ENCODE results near the gene PSPC1. TPM values are rescaled to one million over a fixed set of nuclear protein-coding genes. Genes with fewer than 3 reads are reported as not detected.
"Not testable (repeated sequence)": the region's sequence is repeated elsewhere in the genome, so short reads cannot be mapped to it uniquely, and the experiment has no call there.

Gene PSPC1, protein sequence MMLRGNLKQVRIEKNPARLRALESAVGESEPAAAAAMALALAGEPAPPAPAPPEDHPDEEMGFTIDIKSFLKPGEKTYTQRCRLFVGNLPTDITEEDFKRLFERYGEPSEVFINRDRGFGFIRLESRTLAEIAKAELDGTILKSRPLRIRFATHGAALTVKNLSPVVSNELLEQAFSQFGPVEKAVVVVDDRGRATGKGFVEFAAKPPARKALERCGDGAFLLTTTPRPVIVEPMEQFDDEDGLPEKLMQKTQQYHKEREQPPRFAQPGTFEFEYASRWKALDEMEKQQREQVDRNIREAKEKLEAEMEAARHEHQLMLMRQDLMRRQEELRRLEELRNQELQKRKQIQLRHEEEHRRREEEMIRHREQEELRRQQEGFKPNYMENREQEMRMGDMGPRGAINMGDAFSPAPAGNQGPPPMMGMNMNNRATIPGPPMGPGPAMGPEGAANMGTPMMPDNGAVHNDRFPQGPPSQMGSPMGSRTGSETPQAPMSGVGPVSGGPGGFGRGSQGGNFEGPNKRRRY
- 10 to 100 TPM; 54.2 to 77.9 TPM for total RNA-seq

GRCh38 chr13:19782727-19783682, at the start of gene PSPC1:
PSPC1 (minus strand) TSS chr13:19782945; CDS start chr13:19782757, 188 bp downstream.
- Mint-ChIP-seq H3K36me3 (ENCODE audit: low read depth) (peaks cover 23% of the 10 kb centered on the region), H3K27ac (peak within 1 kb of the TSS; percentile 95), H3K4me3 (peak within 1 kb of the TSS; percentile 89)
- H3K27me3 Mint-ChIP-seq, H3K9me3 Mint-ChIP-seq, H3K4me1 Mint-ChIP-seq: not testable (repeated sequence)
- peak; percentile 90 for ATAC-seq (replicated peaks)

DNA sequence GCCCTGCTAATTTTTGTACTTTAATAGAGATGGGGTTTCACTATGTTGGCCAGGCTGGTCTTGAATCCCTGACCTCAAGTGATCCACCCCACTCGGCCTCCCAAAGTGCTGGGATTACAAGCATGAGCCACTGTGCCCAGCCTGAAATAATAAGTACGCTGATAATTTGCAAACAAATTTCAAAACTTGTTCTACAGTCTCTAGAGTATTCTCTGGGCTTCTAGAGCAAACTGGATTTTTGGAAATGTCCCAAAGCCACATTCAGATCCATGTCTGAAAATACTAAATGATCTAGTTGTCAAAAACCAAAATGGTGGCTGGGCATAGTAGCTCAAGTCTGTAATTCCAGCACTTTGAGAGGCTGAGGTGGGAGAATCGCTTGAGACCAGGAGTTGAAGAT, 39.9 kb upstream of the PSPC1 start:
- no peak for ATAC-seq (replicated peaks)
- Mint-ChIP-seq H3K36me3 (ENCODE audit: low read depth) (peaks cover 73% of the 10 kb centered on the region), H3K4me1 (no peaks in the 10 kb centered on the region), H3K27ac (no peak overlapping the region), H3K9me3 (no peaks in the 10 kb centered on the region), H3K4me3 (no peak overlapping the region), H3K27me3 (no peaks in the 10 kb centered on the region)

DNA sequence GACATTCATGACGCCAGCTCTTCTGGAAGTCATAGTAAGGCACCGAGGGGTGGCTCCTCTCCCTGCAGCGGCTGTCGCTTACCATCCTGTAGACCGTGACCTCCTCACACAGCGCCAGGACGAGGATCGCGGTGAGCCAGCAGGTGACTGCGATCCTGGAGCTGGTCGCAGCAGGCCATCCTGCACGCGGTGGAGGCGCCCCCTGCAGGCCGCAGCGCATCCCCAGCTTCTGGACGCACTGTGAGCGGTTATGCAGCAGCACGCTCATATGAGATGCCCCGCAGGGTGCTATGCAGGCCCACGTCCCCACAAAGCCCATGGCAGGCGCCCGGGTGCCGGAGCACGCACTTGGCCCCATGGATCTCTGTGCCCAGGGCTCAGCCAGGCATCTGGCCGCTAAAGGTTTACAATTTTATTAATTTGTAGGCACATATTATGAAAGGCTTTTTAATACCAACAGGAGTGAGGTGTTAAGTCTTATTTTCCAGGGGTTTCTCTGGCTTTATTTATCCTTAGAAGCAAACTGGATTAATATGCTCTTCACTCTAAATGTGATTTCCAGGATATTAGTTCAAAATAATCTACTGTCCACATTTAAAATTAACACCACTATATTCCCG, 35.6 kb upstream of the PSPC1 start:
- no peak overlapping the region for H3K4me3 Mint-ChIP-seq

GRCh38 chr13:19817510-19818158, 34.9 kb upstream of the PSPC1 start:
- Mint-ChIP-seq H3K27me3 (no peaks in the 10 kb centered on the region), H3K4me3 (no peak overlapping the region), H3K36me3 (ENCODE audit: low read depth) (peaks cover 41% of the 10 kb centered on the region), H3K9me3 (no peaks in the 10 kb centered on the region), H3K27ac (no peak overlapping the region), H3K4me1 (no peaks in the 10 kb centered on the region)
- ATAC-seq (replicated peaks): no peak

More for the DNA sequence above, 35.6 kb upstream of the PSPC1 start:
- Mint-ChIP-seq H3K36me3 (ENCODE audit: low read depth) (peaks cover 46% of the 10 kb centered on the region), H3K4me1 (no peaks in the 10 kb centered on the region), H3K27ac (no peak overlapping the region), H3K27me3 (no peaks in the 10 kb centered on the region), H3K9me3 (no peaks in the 10 kb centered on the region)
- ATAC-seq (replicated peaks): peak; percentile 44

DNA sequence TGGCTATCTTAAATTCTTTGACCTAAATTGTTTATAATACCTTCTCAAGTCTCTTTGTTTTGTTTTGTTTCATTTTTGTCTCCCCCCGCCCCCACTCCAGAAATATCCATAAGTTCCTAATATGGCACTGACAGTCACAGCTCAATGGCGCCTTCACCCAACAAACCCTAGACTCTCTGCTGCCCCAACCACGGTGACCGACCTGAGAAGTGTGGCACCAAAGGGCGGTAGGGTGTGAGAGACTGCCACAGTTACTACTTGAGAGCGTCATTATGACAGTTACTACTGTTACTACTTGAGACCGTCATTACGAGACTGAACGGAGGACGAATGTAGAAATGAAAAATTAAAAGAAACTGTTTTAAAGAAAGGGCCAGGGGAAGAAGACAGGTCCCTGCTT, 34.4 kb upstream of the PSPC1 start:
- no peaks in the 10 kb centered on the region for H3K27me3 Mint-ChIP-seq
- H3K27ac Mint-ChIP-seq: no peak overlapping the region
- no peaks in the 10 kb centered on the region for H3K9me3 Mint-ChIP-seq
- peaks cover 36% of the 10 kb centered on the region for H3K36me3 Mint-ChIP-seq (ENCODE audit: low read depth)
- H3K4me3 Mint-ChIP-seq: no peak overlapping the region
- no peak for ATAC-seq (replicated peaks)
- H3K4me1 Mint-ChIP-seq: no peaks in the 10 kb centered on the region

DNA sequence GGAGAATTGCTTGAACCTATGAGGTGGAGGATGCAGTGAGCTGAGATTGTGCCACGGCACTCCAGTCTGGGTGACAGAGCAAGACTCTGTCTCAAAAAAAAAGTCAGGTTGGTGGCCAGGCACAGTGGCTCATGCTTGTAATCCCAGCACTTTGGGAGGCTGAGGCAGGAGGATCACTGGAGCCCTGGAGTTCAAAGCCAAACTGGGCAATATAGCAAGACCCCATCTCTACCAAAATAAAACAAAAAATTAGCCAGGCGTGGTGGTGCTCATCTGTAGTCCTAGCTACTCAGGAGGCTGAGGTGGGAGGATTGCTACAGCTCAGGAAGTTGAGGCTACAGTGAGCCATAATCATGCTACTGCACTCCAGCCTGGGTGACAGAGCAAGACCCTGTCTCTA, 33.1 kb upstream of the PSPC1 start:
- H3K36me3 Mint-ChIP-seq (ENCODE audit: low read depth): peaks cover 32% of the 10 kb centered on the region
- not testable (repeated sequence) for ATAC-seq (replicated peaks); H3K4me1 Mint-ChIP-seq; H3K27ac Mint-ChIP-seq; H3K27me3 Mint-ChIP-seq; H3K4me3 Mint-ChIP-seq; H3K9me3 Mint-ChIP-seq

DNA sequence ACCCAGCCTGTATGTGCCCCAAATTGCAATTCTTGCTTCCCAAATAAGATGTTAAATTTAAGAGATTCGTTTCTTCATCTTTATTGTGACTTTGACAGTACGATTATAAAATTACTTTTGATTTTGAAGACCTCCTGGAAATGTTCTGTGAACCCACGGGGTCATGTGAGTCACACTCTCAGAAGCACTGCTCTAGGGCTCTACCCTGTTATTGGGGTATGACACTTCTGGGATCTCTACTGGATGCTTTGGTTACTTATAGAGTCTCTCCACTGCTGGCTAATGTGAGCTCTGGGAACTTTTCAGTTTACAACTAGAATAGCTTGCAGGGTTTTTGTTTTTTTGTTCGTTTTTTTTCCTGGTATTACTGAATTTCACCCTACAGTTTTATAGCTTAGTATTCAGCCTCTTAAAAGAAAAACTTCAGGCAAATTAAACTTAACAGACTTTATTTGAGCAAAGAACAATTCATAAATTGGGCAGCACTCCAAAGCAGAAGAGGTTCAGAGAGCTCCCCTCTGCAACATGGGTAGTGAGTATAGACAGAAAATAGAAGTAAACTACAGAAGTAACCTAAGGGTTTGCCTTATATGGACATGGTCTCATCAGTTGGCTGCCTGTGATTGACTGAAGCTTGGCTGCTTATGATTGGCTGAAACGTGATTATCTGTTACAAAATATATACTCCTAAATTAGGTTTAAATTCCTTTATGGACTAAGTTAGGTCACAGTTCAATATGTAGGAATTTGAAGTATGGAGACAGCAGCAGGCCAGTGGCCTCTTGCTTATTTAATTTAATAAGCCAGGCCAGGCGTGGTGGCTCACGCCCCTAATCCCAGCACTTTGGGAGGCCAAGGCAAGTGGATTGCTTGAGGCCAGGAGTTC, 28.5 kb upstream of the PSPC1 start:
- no peaks in the 10 kb centered on the region for H3K4me1 Mint-ChIP-seq
- no peak overlapping the region for H3K27ac Mint-ChIP-seq
- H3K27me3 Mint-ChIP-seq: no peaks in the 10 kb centered on the region
- ATAC-seq (replicated peaks): no peak
- no peaks in the 10 kb centered on the region for H3K36me3 Mint-ChIP-seq (ENCODE audit: low read depth)
- H3K9me3 Mint-ChIP-seq: no peaks in the 10 kb centered on the region
- H3K4me3 Mint-ChIP-seq: no peak overlapping the region

DNA sequence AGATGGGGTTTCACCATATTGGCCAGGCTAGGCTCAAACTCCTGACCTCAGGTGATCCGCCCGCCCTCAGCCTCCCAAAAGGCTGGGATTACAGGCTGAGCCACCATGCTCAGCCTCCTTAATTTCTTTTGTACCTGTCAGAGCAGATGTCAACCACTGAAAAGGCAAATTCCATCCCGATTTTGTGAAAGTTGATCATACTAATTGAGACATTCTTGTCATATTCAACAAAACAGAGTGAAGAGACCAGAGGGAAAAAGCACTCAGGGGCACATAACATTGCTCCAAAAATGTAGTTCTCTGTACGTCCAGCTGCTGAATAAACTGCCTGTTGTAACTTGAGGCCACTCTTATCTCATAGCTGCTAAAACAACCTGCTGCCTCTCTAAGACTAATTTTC, 27.4 kb upstream of the PSPC1 start:
- H3K27ac Mint-ChIP-seq: no peak overlapping the region
- no peaks in the 10 kb centered on the region for H3K27me3 Mint-ChIP-seq
- H3K36me3 Mint-ChIP-seq (ENCODE audit: low read depth): no peaks in the 10 kb centered on the region
- no peaks in the 10 kb centered on the region for H3K9me3 Mint-ChIP-seq
- H3K4me1 Mint-ChIP-seq: no peaks in the 10 kb centered on the region
- no peak for ATAC-seq (replicated peaks)
- H3K4me3 Mint-ChIP-seq: no peak overlapping the region

DNA sequence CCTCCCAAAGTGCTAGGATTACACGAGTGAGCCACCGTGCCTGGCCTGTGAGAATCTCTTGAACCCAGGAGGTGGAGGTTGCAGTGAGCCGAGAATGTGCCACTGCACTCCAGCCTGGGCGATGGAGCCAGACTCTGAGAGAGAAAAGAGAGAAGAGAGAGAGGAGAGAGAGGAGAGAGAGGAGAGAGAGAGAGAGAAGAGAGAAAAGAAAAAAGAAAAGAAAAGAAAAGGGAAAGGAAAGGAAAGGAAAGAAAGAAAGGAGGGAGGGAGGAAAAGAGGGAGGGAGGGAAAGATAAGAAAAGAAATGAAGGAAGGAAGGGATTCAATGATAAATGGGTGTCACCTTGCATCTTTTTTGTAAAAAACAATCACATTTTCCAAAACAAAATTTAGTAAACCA, 23.0 kb upstream of the PSPC1 start:
- ATAC-seq (replicated peaks): no peak
- Mint-ChIP-seq H3K36me3 (ENCODE audit: low read depth) (no peaks in the 10 kb centered on the region), H3K4me1 (no peaks in the 10 kb centered on the region), H3K27me3 (no peaks in the 10 kb centered on the region), H3K4me3 (no peak overlapping the region), H3K9me3 (no peaks in the 10 kb centered on the region), H3K27ac (no peak overlapping the region)

DNA sequence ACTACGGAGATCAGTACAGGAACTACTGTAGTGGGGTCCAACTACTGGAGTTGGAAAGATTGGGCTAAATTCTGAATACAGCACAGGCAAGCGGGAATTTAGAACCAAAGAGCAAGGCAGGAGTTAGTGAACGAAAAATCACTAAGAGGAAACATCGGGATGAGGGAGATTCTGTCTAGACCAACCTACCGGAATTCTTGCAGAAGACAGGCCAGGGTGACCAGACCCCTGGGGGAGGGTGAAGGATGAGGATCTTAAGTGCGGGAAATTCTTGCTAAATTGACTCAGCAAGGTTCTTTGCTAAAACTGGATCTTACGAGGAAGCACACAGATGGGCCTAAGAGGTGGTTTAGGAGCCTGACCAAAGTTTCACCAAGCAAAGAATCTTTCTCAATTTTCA, 13.2 kb upstream of the PSPC1 start:
- H3K36me3 Mint-ChIP-seq (ENCODE audit: low read depth): no peaks in the 10 kb centered on the region
- no peak overlapping the region for H3K4me3 Mint-ChIP-seq
- H3K27me3 Mint-ChIP-seq: no peaks in the 10 kb centered on the region
- ATAC-seq (replicated peaks): no peak
- no peak overlapping the region for H3K27ac Mint-ChIP-seq
- no peaks in the 10 kb centered on the region for H3K4me1 Mint-ChIP-seq
- no peaks in the 10 kb centered on the region for H3K9me3 Mint-ChIP-seq

DNA sequence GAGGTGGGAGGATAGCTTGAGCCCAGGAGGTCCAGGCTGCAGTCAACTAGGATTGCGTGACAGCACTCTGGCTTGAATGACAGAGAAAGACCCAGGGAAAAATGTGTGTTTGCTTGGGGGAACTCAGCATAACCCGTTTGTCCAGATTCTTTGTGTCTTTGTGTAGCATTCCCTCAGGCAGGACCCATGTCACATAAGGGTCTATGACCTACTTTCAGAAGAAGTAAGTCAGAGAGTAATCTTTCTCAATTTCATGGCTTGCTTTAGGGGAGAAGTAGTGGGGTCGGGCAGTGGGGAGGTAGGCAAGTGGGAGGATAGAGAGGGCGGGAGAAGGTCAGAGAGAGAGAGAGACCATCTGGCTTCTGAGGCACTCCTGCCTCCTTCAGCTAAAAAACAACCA, 11.9 kb upstream of the PSPC1 start:
- no peak for ATAC-seq (replicated peaks)
- Mint-ChIP-seq H3K9me3 (no peaks in the 10 kb centered on the region), H3K27me3 (no peaks in the 10 kb centered on the region), H3K4me3 (no peak overlapping the region), H3K4me1 (no peaks in the 10 kb centered on the region), H3K27ac (no peak overlapping the region), H3K36me3 (ENCODE audit: low read depth) (no peaks in the 10 kb centered on the region)

DNA sequence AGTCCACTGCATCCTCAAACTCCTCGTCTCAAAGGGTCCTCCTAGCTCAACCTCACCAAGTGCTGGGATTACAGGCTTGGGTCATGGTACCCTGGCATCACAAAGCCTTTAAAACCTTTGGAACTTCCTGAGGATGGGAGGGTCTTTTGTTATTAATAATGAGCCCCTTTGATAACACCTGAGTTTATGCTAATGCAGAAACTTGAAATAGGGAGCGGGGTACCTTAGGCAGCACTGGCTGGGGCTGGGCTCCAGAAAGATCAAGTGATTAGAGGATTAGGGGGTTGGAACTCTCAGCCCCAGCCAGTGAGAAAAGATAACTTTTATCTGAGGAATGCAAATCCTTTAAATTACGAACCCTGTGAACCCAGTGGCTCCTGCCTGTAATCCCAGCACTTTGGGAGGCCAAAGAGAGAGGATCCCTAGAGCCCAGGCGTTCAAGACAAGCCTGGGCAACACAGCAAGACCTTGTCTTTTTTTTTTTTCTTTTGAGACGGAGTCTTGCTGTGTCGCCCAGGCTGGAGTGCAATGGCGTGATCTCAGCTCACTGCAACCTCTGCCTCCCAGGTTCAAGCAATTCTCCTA, 9.3 kb upstream of the PSPC1 start:
- H3K9me3 Mint-ChIP-seq: no peaks in the 10 kb centered on the region

More for the DNA sequence above, 9.3 kb upstream of the PSPC1 start:
- Mint-ChIP-seq H3K4me3 (no peak overlapping the region), H3K36me3 (ENCODE audit: low read depth) (no peaks in the 10 kb centered on the region), H3K4me1 (no peaks in the 10 kb centered on the region), H3K27me3 (no peaks in the 10 kb centered on the region), H3K27ac (no peak overlapping the region)
- ATAC-seq (replicated peaks): no peak

All from activated T-helper 17 cell treated with anti-CD3 and anti-CD28 coated beads, Interleukin-2, amount 50 U/mL, for 72 hours (primary cell).